HG03575 (cell line): Measurements from ENCODE around the gene FRK.
A peak's percentile ranks its signal among the peaks of the same experiment; 100 is the strongest.
"Not testable (repeated sequence)": the region's sequence is repeated elsewhere in the genome, so short reads cannot be mapped to it uniquely, and the experiment has no call there.

Experiments used
- ATAC-seq: cut with Tn5 transposase; IDR thresholded peaks from one replicate; pipeline ENCODE4 v1.9.1; 2021; ENCODE audit not compliant: unreplicated experiment, insufficient number of reproducible peaks, low FRiP score; ENCODE audit errors: extremely low read depth

FRK gene

DNA sequence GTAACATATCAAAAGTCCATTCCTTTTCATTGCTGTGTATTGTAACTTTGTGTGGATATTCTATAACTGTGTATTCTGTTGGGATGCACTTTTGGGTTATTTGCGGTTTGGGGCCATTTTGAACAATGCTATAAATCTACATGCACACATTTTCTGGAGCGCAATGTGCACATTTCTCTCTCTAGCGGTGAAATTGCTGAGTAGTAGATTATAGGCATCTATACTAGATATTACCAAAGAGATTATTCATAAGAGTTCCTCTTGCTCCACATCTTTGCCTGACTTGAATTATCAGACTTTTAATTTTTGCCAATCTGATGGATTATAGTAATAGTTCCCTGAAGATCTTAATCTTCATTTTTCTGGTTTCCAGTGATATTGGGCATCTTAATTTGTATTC lies 18.3 kb upstream of the FRK start:
- ATAC-seq: no peak

DNA sequence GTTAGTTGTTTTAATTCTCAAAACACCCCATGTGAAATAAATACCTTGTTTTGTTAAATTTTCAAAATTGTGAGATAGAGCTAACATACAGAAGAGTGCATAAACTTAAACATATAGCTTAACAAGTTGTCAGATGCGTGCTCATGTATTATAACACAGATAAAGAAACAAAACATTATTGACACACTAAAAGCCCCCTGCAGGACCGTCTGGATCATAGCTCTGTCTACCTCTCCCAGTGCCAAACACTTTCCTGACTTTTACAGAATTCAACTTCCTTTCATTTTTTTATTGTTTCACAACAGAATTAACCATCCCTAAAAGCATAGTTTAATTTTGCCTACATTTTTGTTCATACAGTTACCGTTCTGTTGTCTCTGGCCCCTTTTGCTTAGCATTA lies 17.8 kb upstream of the FRK start:
- no peak for ATAC-seq

- no peak for ATAC-seq
Measured at GRCh38 chr6:116074732-116075390, 14.2 kb upstream of the FRK start.

DNA sequence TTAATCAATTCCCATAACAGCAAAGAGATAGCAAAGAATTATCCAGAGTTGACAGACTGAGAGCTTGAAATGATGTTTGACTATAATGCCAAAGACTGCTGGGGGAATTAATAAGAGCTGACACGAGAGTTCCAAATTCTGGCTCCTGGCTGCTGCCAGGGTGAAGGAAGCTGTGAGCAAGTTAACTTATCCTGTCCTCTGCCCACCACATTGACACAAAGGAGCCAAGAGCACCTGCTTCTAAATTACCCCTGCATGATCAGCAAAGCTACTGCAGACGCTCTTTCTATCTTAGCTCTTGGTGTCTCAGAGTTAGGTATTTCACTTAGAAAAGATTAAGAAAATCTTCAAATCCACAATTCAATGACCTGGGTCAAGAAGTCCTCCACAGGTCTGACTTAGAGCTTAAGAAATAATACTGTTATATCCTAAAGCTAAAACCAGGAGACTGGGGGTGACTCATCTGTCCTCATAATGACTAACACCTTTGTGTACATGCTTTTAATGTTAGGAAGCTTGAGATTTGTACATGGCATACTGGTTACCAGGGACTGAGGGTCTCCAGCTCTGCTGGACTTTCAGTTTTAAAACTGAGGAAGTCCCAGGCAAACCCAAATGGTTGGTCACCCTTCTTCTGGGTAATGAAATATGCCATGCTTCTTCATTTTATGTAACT lies 13.2 kb upstream of the FRK start:
- no peak for ATAC-seq

DNA sequence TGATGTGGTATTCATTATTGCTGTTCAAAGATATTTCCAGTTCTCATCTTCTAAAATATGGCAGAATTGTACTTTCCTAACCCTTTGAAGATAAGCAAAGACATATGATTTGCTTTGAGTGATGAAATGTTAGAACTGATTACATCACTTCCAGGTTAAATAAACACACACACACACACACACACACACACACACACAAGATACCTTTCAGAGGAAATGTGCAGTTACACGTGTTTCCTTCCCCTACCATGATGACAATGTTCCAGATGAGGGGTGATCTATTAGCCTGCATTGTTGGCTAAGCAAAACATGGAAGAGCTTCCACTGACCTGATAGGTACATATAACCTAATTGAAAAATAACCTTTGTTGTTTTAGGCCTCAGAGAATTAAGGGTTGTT lies 11.7 kb upstream of the FRK start:
- no peak for ATAC-seq

DNA sequence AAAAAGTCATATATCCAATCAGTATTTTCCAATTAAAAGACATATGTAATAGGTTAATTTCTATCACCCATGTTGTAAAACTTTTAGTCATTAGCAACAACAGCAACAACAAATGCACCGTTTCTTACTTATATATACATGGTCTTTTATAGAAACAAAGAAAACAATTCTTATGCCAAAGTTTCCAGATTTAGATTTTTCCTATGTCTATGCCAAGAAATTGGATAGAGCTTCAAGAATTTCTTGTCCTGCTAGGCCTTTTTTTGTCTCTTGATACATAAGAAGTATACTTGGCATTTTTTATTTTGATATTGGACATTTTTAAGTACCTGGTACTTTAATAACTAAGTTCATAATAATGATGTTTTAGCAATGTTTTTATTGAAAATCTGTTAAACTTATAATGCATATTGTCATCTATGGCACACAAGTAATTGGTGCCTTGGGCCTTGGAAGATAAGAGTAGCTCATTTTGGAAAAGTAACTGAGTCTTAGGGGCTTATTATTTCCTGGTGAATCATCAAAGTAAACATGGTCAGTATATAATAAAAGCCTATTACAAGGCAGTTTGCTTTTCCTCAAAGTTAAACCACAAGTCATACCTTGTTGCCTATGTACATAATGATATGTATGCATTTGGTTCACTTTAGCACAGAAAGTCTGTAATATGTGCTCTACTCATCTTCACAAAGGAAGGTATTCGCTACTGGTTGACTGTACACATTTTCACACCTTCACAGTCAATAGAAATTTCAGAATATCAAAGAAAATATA lies 10.1 kb upstream of the FRK start:
- ATAC-seq: no peak

GRCh38 chr6:116070101-116070500 lies 9.4 kb upstream of the FRK start:
- ATAC-seq: no peak

DNA sequence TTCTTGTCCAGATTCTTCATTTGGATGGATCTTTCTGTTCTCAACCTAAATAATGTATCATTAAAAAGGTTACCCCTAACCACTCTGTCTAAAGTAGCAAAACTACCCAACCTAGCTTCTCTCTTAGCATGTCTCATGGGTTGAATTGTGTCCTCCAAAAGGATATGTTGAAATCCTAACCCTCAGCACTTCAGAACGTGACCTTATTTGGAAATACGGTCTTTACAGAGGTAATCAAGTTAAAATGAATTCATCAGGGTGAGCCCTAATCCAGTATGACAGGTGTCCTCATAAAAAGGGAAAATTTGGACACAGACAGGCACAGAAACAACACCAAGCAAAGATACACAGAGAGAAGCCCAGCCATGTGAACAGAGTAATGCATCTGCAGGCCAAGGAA lies 6.1 kb upstream of the FRK start:
- no peak for ATAC-seq

- no peak for ATAC-seq
Measured at GRCh38 chr6:116064666-116065065, 4.0 kb upstream of the FRK start.

- no peak for ATAC-seq
Measured at GRCh38 chr6:116062496-116062895, 1.8 kb upstream of the FRK start.

GRCh38 chr6:116059713-116060571 lies 749 bp downstream of the FRK start:
- no peak for ATAC-seq

- ATAC-seq: no peak
Measured at GRCh38 chr6:116057766-116058165, 2.9 kb downstream of the FRK start.

DNA sequence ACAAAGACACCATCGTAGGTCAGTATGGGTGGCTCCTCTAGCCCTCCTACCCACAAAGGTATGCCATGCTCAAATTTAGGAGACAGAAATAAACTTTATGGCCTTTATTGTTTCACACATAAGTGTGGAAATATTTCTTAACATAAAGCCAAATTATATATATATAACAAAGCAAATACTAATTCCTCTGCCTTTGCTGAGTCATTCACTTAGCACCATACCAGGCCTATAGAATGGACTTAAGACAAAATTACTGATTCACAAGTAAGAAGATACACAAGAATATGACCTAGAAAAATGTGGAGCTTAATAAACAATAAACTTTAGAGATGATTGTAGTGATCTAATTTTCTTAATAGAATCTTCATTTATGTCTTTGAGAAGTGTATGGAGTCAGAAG lies 5.2 kb downstream of the FRK start:
- ATAC-seq: no peak

- ATAC-seq: no peak
Measured at GRCh38 chr6:116051244-116051643, 9.4 kb downstream of the FRK start.

DNA sequence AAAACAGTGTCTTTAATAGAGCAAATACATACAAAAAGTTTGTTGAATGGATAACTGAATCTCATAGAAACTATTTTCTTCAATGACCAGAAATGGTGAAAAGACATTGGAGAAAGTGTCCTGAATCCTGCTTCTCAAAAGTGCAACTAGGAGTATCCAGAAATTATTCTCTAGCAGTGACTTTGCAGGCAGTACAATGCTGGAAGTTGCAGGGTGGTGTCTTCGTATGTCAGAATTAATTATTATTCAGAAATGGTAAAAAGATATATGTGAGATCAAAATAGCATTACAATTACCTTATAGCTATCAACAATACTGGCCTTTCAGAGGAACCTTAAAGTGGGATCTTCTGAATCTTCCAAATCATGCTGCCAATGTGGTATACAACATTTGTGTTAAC lies 10.0 kb downstream of the FRK start:
- no peak for ATAC-seq

- no peak for ATAC-seq
Measured at GRCh38 chr6:116049321-116049720, 11.4 kb downstream of the FRK start.

DNA sequence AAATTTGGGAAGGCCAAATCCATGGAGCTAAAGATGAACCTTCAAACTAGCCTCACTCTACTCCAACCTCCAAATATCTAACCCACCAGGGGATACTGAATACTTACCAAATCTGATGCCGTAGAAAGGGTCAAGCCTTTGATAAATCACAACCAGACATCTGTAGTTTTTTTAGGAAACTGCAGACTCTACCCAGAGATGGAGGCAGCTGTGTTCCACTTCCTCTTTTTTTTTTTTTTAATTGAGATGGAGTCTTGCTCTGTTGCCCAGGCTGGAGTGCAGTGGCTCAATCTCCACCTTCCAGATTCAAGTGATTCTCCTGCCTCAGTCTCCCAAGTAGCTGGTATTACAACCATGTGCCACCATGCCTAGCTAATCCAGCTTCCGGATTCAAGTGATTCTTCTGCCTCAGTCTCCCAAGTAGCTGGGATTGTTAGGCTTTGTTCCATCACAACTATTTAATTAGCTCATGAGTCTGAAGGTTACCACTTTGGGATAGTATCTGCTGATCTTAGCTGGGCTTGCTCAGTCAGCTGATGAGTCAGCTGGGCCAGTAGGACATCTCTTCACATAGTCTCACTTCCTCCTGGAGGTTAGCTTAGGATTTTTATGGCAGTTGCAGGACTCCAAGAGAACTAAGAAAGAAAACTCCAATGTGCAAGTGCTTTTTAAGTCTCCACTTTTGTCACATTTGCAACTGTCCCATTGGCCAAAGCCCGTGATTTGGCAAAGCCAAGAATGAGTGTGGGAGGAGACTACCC lies 13.3 kb downstream of the FRK start:
- peak; percentile 75 for ATAC-seq

- ATAC-seq: no peak
Measured at GRCh38 chr6:116046737-116047136, 14.0 kb downstream of the FRK start.

- ATAC-seq: not testable (repeated sequence)
Measured at GRCh38 chr6:116046272-116046671, 14.4 kb downstream of the FRK start.
